ENCODE measurements around the gene F13A1.

Gene F13A1

DNA sequence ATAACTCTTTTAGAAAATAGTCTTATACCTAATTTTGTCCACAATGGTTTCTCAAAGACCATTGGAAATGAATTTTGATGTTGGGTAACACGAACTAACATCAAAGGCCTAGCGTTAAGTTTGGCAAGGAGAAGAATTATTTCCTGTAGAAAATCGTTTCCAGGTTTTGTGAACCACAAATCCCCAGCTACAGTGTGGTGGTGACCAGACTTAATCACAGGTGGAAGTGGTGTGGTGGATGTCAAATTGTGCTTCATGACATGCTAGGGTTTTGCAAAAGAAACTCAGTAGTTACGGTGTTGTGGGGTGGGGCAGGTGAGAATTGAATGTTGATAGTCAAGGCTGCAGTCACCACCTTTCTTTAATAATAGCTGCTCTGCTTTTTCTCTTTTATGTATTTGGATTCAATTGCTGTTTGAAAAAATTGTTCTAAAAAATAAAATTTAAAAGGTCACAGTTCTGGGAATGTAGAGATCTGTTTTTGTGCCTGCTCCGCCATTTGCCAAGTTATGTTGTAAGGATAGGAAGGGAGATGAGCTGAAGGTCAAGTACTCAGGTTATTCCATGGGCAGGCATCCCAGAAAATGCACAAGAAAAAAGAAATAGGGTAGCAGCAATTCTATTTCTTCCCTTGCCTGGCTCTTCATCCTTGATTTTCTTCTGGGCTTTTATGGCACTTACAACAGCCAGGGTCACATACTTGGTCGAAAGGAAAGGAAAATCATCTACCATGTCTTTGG lies 83.6 kb downstream of the F13A1 start:
- DNase-seq (ENCODE audit: low read depth), result no peak
- TF ChIP-seq, protein P1, sequence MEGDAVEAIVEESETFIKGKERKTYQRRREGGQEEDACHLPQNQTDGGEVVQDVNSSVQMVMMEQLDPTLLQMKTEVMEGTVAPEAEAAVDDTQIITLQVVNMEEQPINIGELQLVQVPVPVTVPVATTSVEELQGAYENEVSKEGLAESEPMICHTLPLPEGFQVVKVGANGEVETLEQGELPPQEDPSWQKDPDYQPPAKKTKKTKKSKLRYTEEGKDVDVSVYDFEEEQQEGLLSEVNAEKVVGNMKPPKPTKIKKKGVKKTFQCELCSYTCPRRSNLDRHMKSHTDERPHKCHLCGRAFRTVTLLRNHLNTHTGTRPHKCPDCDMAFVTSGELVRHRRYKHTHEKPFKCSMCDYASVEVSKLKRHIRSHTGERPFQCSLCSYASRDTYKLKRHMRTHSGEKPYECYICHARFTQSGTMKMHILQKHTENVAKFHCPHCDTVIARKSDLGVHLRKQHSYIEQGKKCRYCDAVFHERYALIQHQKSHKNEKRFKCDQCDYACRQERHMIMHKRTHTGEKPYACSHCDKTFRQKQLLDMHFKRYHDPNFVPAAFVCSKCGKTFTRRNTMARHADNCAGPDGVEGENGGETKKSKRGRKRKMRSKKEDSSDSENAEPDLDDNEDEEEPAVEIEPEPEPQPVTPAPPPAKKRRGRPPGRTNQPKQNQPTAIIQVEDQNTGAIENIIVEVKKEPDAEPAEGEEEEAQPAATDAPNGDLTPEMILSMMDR (IDR thresholded peaks at IDR 0.05; ENCODE audit: insufficient read depth, low read depth, low read length, missing control alignments), result no peak
- no peak overlapping the region for H3K4me3 ChIP-seq (ENCODE audit: low read length)

DNA sequence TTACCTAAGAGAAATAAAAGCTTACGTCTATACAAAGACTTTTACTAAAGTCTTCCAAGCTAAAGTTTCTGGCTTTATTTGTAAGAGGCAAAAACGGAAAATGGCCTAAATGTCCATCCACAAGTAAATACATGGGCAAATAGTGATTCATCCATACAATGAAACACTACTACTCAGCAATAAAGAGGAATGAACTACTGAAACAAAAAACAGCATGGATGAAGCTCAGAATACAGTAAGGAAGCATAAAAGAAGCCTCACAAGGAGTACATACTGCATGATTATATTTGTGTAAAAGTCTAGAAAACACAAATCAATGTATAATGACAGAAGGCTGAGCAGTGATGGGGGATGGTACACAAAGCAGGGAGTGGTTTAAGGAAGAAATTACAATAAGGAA lies 84.7 kb downstream of the F13A1 start:
- DNase-seq (ENCODE audit: low read depth), result no peak
- TF ChIP-seq, protein P1 (IDR thresholded peaks at IDR 0.05; ENCODE audit: insufficient read depth, low read depth, low read length, missing control alignments), result no peak
- no peak overlapping the region for H3K4me3 ChIP-seq (ENCODE audit: low read length)

DNA sequence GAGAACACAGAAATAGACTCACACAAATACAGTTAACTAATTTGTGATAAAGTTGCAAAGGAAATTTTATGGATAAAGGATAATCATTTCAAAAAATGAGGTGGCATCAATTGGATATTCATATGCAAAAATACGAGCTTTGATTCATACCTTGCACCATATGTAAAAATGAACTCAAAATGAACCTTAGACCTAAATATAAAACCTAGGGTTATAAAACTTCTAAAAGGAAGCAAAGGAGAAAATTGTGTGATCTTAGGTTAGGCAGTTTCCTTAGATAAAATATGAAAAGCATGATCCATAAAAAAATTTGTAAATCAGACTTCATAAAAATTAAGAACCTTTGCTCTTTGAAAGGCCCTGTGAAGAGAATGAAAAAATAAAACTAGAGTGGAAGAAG lies 85.5 kb downstream of the F13A1 start:
- H3K4me3 ChIP-seq (ENCODE audit: low read length), result no peak overlapping the region
- DNase-seq (ENCODE audit: low read depth), result no peak
- TF ChIP-seq, protein P1 (IDR thresholded peaks at IDR 0.05; ENCODE audit: insufficient read depth, low read depth, low read length, missing control alignments), result no peak

DNA sequence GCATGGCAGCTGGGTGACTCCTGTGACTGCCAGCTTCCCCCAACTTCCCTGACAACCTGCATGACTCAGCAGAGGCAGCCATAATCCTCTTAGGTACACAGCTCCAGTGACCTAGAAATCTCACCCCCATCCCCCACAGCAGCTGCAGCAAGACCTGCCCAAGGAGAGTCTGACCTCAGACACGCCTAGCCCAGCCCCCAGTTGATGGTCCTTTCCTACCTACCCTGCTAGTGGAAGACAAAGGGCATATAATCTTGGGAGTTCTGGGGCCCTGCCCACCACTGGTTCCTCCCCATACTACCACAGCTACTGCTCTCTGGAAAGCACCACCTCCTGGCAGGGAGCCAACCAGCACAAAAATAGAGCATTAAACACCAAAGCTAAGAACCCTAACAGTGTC lies 90.2 kb downstream of the F13A1 start:
- no peak for DNase-seq (ENCODE audit: low read depth)
- H3K4me3 ChIP-seq (ENCODE audit: low read length), result no peak overlapping the region
- TF ChIP-seq, protein P1 (IDR thresholded peaks at IDR 0.05; ENCODE audit: insufficient read depth, low read depth, low read length, missing control alignments), result no peak

DNA sequence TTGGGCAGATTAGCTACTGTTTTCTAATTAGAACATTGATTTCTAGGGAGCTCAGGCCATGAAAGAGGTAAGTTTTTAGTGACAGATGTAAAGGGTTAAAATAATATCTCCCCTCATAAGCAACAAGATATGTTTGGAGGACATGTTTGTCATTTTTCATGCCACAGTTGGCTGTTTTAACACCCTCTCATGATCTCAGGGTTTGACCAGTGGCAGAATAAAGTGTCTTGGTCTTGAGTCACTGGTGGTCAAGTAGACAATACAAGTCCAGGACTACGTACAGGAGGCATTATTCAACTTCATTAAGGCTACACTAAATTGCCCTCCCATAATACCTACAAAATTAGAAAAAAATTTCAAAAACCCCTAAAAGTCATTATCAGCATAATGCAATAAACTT lies 92.6 kb downstream of the F13A1 start:
- no peak overlapping the region for H3K4me3 ChIP-seq (ENCODE audit: low read length)
- no peak for DNase-seq (ENCODE audit: low read depth)
- TF ChIP-seq, protein P1 (IDR thresholded peaks at IDR 0.05; ENCODE audit: insufficient read depth, low read depth, low read length, missing control alignments), result no peak

DNA sequence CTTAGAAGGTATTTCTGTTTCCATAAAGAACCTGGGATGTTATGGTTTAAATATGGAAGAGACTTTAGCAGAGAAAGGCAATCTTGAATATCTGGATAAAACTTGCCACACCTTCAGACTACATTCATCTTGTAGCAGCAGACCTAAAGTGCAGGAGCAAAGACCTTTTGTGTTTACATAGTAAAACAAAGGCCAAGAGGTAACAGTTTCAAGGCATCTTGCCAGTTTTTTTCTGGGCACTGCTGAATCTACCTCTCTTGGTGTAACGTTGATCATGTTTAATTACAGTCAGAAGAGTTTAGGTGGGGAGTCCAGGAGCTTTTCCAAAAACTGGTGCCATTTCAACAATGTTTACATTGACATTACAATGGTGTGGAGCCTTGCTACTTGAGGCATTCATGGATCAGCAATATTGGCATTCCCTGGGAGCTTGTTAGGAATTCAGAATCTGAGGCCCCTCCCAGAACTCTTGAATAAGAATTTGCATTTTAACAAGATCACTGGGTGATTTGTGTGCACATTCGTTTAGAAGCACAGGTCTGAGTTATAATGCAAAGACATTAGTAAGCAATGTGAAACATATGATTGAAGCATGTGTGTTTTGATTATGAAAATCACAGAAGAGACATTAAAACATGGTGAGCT lies 94.5 kb downstream of the F13A1 start:
- no peak overlapping the region for H3K4me3 ChIP-seq (ENCODE audit: low read length)
- DNase-seq (ENCODE audit: low read depth), result no peak
- TF ChIP-seq, protein P1 (IDR thresholded peaks at IDR 0.05; ENCODE audit: insufficient read depth, low read depth, low read length, missing control alignments), result no peak

Data from epithelial cell of esophagus (primary cell).